T follicular helper cell (primary cell): ENCODE data around the gene STRADA.
A peak's percentile ranks its signal among the peaks of the same experiment; 100 is the strongest.
"Not testable (repeated sequence)": the region's sequence is repeated elsewhere in the genome, so short reads cannot be mapped to it uniquely, and the experiment has no call there.

Experiments used
- DNase-seq: peaks from one replicate; pipeline ENCODE4 v3.0.0-alpha.2; 2020; ENCODE audit warnings: low read depth

The STRADA gene

GRCh38 chr17:63758428-63758827 lies 16.8 kb upstream of the STRADA start:
- DNase-seq: no peak

- no peak for DNase-seq
Measured at GRCh38 chr17:63754046-63754445, 12.4 kb upstream of the STRADA start.

- DNase-seq: no peak
Measured at GRCh38 chr17:63753215-63753614, 11.6 kb upstream of the STRADA start.

- DNase-seq: no peak
Measured at GRCh38 chr17:63752707-63753106, 11.1 kb upstream of the STRADA start.

GRCh38 chr17:63751806-63752205 lies 10.2 kb upstream of the STRADA start:
- DNase-seq: peak; percentile 3

GRCh38 chr17:63741143-63741407 lies 524 bp downstream of the STRADA start:
- no peak for DNase-seq

GRCh38 chr17:63740464-63741142 lies 996 bp downstream of the STRADA start:
- no peak for DNase-seq

GRCh38 chr17:63735691-63736090 lies 5.9 kb downstream of the STRADA start:
- DNase-seq: no peak

GRCh38 chr17:63722403-63722802 lies 19.2 kb downstream of the STRADA start:
- DNase-seq: no peak

- not testable (repeated sequence) for DNase-seq
Measured at GRCh38 chr17:63720194-63720593, 21.4 kb downstream of the STRADA start.

GRCh38 chr17:63718988-63719387 lies 22.6 kb downstream of the STRADA start:
- DNase-seq: no peak

- no peak for DNase-seq
Measured at GRCh38 chr17:63716426-63716825, 25.2 kb downstream of the STRADA start.

- DNase-seq: no peak
Measured at GRCh38 chr17:63714550-63715277, 26.9 kb downstream of the STRADA start.

GRCh38 chr17:63709110-63709509 lies 32.5 kb downstream of the STRADA start:
- no peak for DNase-seq

GRCh38 chr17:63707151-63707550 lies 34.4 kb downstream of the STRADA start:
- DNase-seq: no peak

- no peak for DNase-seq
Measured at GRCh38 chr17:63706336-63707082, 35.1 kb downstream of the STRADA start.

- no peak for DNase-seq
Measured at GRCh38 chr17:63705657-63706056, 35.9 kb downstream of the STRADA start.

- DNase-seq: no peak
Measured at GRCh38 chr17:63704836-63705235, 36.8 kb downstream of the STRADA start.

- DNase-seq: no peak
Measured at GRCh38 chr17:63704259-63704576, 37.4 kb downstream of the STRADA start.

GRCh38 chr17:63703556-63704258 lies 37.9 kb downstream of the STRADA start:
- no peak for DNase-seq

GRCh38 chr17:63703029-63703428 lies 38.6 kb downstream of the STRADA start:
- DNase-seq: no peak

GRCh38 chr17:63702721-63703015 lies 38.9 kb downstream of the STRADA start:
- no peak for DNase-seq
